Upper lobe of right lung (tissue), 1 donor: ENCODE data around the gene GDF15. TPM values are rescaled to one million over a fixed set of nuclear protein-coding genes. Genes with fewer than 3 reads are reported as not detected.
A peak's percentile ranks its signal among the peaks of the same experiment; 100 is the strongest.

Experiments used
- ATAC-seq: fragments of 200-7000 bp; cut with Tn5 transposase; one replicate; pipeline ENCODE4 v1.9.1; 2020; ENCODE audit warnings: mild to moderate bottlenecking, moderate library complexity
- DNase-seq: peaks from one replicate; pipeline ENCODE4 v3.0.0-alpha.2; 2020
- H3K27ac ChIP-seq: fragments of 200-600 bp; one replicate; pipeline ENCODE4 v1.8.0; 2022
- H3K27me3 ChIP-seq: fragments of 200-600 bp; one replicate; pipeline ENCODE4 v1.8.0; 2022; ENCODE audit warnings: mild to moderate bottlenecking
- H3K36me3 ChIP-seq: fragments of 200-600 bp; one replicate; pipeline ENCODE4 v1.8.0; 2022
- H3K4me1 ChIP-seq: fragments of 200-600 bp; one replicate; pipeline ENCODE4 v1.8.0; 2022
- H3K4me3 ChIP-seq: fragments of 200-600 bp; one replicate; pipeline ENCODE4 v1.8.0; 2022; ENCODE audit warnings: mild to moderate bottlenecking
- H3K9me3 ChIP-seq: fragments of 200-600 bp; one replicate; pipeline ENCODE4 v1.8.0; 2022
- CTCF ChIP-seq: fragments of 200-600 bp; IDR thresholded peaks from one replicate; pipeline ENCODE4 v1.8.0; 2022; ENCODE audit warnings: antibody characterized with exemption
- intact Hi-C: fragments of 100-400 bp; cut with DNase I; formaldehyde crosslinking; loops from one replicate; pipeline ENCODE4 v1.11.0; 2022
- total RNA-seq: library from RNA; stranded (reverse); fragmentation: NEBNext Ultra II Directional; extraction: Animal tissue kit (Norgen Biotek cat#: 25700); gene quantifications from one replicate; pipeline ENCODE4 v1.2.1, GENCODE V29; 2021
- donor health status: DM: no; HTN: yes; CAD: no; lungs with severe emphysema.

The GDF15 gene
- total RNA-seq, 1 donor from 2014 or later = 105 TPM

GRCh38 chr19:18414504-18415177 is 28.7 kb downstream of the GDF15 start:
- peak; percentile 64 for DNase-seq
- Histone ChIP-seq H3K9me3 (no peaks in the 10 kb centered on the region), H3K27me3 (no peaks in the 10 kb centered on the region), H3K36me3 (no peaks in the 10 kb centered on the region), H3K27ac (peak overlapping the region; percentile 92), H3K4me3 (peak overlapping the region; percentile 36), H3K4me1 (peaks cover 46% of the 10 kb centered on the region)
- intact Hi-C loops = loop anchor here (5.0 kb wide), 1 partner anchor 67 kb away; no protein-coding TSS in a partner anchor
- ATAC-seq = no peak
- TF ChIP-seq CTCF = no peak

- Histone ChIP-seq H3K27me3 (no peaks in the 10 kb centered on the region), H3K36me3 (no peaks in the 10 kb centered on the region), H3K27ac (peak overlapping the region; percentile 92), H3K9me3 (no peaks in the 10 kb centered on the region), H3K4me1 (peaks cover 49% of the 10 kb centered on the region), H3K4me3 (peak overlapping the region; percentile 36)
- peak; percentile 83 for DNase-seq
- intact Hi-C loops = no loop called here
- no peak for TF ChIP-seq CTCF
- peak; percentile 28 for ATAC-seq
Measured at GRCh38 chr19:18415178-18415867, 29.4 kb downstream of the GDF15 start.

- peaks cover 61% of the 10 kb centered on the region for H3K4me1 ChIP-seq
- TF ChIP-seq CTCF = no peak
- H3K27me3 ChIP-seq = no peaks in the 10 kb centered on the region
- DNase-seq (peak; percentile 91), ATAC-seq (peak; percentile 57)
- H3K9me3 ChIP-seq = no peaks in the 10 kb centered on the region
- peak overlapping the region; percentile 72 for H3K4me3 ChIP-seq
- intact Hi-C loops = no loop called here
- H3K36me3 ChIP-seq = no peaks in the 10 kb centered on the region
- peak overlapping the region; percentile 92 for H3K27ac ChIP-seq
Measured at GRCh38 chr19:18416778-18417249, 30.9 kb downstream of the GDF15 start.

GRCh38 chr19:18417250-18418028 is 31.5 kb downstream of the GDF15 start:
- Histone ChIP-seq H3K27me3 (no peaks in the 10 kb centered on the region), H3K9me3 (no peaks in the 10 kb centered on the region), H3K27ac (peak overlapping the region; percentile 92), H3K4me1 (peaks cover 61% of the 10 kb centered on the region), H3K4me3 (peak overlapping the region; percentile 72), H3K36me3 (no peaks in the 10 kb centered on the region)
- ATAC-seq = peak; percentile 54
- DNase-seq = peak; percentile 89
- intact Hi-C loops = no loop called here
- no peak for TF ChIP-seq CTCF

GRCh38 chr19:18418029-18418482 is 32.1 kb downstream of the GDF15 start:
- intact Hi-C loops = no loop called here
- DNase-seq (peak; percentile 83), ATAC-seq (no peak)
- H3K27me3 ChIP-seq = no peaks in the 10 kb centered on the region
- H3K36me3 ChIP-seq = no peaks in the 10 kb centered on the region
- H3K9me3 ChIP-seq = no peaks in the 10 kb centered on the region
- H3K4me1 ChIP-seq = peaks cover 61% of the 10 kb centered on the region
- H3K27ac ChIP-seq = peak overlapping the region; percentile 92
- no peak for TF ChIP-seq CTCF
- H3K4me3 ChIP-seq = peak overlapping the region; percentile 72
